Mucosa of gallbladder (tissue), 1 donor: ENCODE data around the gene SMURF1. TPM values are rescaled to one million over a fixed set of nuclear protein-coding genes. Genes with fewer than 3 reads are reported as not detected.

ENCODE experiments used
- DNase-seq: peaks from one replicate; pipeline ENCODE4 v3.0.0-alpha.2; 2020; ENCODE audit warnings: low spot score
- total RNA-seq: library from RNA; stranded (reverse); gene quantifications from one replicate; pipeline ENCODE4 v1.2.1, GENCODE V29; 2021
- donor health status: DM: no; HTN: no; CAD: no.

Gene SMURF1
- total RNA-seq, 1 donor from 2014 or later = 32.9 TPM

- DNase-seq = no peak
Measured at GRCh38 chr7:98990356-98990755, 153.6 kb downstream of the SMURF1 start.

- DNase-seq = no peak
Measured at GRCh38 chr7:98988641-98989040, 155.3 kb downstream of the SMURF1 start.

GRCh38 chr7:98985945-98986344, 158.0 kb downstream of the SMURF1 start:
- DNase-seq = no peak

GRCh38 chr7:98985406-98985805, 158.5 kb downstream of the SMURF1 start:
- DNase-seq = no peak

GRCh38 chr7:98984126-98984525, 159.8 kb downstream of the SMURF1 start:
- DNase-seq = no peak

- no peak for DNase-seq
Measured at GRCh38 chr7:98982686-98983085, 161.2 kb downstream of the SMURF1 start.

GRCh38 chr7:98981701-98982100, 162.2 kb downstream of the SMURF1 start:
- DNase-seq = no peak

- no peak for DNase-seq
Measured at GRCh38 chr7:98978672-98979071, 165.2 kb downstream of the SMURF1 start.

Other genes with a start within 250 kb of the SMURF1 start
- gene KPNA7, start 64.0 kb upstream of the SMURF1 start, total RNA-seq = 0.58 TPM
- 0.32 TPM for gene MYH16, start 128.7 kb upstream of the SMURF1 start, total RNA-seq
- 140 TPM for gene ARPC1A, start 181.8 kb upstream of the SMURF1 start, total RNA-seq
- gene ARPC1B, start 230.6 kb upstream of the SMURF1 start, total RNA-seq = 123 TPM